ENCODE measurements around the gene WWOX.
"Not testable (repeated sequence)": the region's sequence is repeated elsewhere in the genome, so short reads cannot be mapped to it uniquely, and the experiment has no call there.

The WWOX gene

DNA sequence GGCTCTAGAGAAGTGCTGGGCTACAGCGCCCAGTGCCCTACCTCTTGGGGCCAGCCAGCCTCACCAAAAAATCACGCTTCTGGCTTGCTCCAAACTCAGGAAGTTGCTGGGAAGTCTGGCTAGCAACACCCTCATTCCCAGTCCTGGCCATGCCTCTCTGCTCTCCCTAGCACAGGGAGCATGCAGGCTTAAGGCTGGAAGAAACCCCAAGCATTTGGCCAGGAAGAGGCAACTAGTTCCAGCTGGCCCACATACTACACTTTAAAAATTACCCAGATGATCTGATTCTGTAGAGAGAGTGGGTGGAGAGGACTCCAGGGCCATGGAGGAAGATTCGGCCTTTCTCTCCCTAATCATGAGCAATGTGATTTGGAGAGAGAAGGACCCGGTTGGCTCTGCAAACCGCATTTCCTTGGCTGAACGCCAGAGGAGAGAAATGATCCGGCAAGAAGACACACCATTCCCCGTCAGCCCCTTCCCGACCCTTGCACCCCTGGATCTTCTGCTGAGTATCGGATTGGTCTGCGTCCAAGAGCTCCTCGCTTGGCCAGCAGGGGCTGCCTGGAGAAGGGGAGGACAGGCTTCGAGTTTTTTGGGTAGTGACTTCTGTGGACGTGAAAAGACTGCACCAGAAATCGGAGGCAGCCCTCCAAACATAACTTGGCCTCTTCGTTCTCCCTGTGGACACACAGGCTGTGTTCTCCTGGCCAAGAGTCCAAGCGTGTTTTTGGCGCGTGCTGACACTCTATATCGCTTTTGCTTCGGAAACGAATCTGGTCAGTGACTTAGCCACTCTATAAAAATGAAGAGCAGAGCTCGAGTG, 406.3 kb downstream of the WWOX start:
- H3K4me3 ChIP-seq (replicated peaks in 1 of 2; ENCODE audit: low read depth in 2 of 2, low read length in 2 of 2), result no peak overlapping the region
- TF ChIP-seq, protein P1, sequence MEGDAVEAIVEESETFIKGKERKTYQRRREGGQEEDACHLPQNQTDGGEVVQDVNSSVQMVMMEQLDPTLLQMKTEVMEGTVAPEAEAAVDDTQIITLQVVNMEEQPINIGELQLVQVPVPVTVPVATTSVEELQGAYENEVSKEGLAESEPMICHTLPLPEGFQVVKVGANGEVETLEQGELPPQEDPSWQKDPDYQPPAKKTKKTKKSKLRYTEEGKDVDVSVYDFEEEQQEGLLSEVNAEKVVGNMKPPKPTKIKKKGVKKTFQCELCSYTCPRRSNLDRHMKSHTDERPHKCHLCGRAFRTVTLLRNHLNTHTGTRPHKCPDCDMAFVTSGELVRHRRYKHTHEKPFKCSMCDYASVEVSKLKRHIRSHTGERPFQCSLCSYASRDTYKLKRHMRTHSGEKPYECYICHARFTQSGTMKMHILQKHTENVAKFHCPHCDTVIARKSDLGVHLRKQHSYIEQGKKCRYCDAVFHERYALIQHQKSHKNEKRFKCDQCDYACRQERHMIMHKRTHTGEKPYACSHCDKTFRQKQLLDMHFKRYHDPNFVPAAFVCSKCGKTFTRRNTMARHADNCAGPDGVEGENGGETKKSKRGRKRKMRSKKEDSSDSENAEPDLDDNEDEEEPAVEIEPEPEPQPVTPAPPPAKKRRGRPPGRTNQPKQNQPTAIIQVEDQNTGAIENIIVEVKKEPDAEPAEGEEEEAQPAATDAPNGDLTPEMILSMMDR (IDR thresholded peaks at IDR 0.05; ENCODE audit: low read depth, low read length), result no peak
- peak; percentile 1 to 75 for DNase-seq (ENCODE audit: low read depth in 2 of 2)

GRCh38 chr16:78506367-78507193, 407.1 kb downstream of the WWOX start:
- no peak for DNase-seq (ENCODE audit: low read depth in 2 of 2)
- H3K4me3 ChIP-seq (replicated peaks in 1 of 2; ENCODE audit: low read depth in 2 of 2, low read length in 2 of 2), result no peak overlapping the region
- TF ChIP-seq, protein P1 (IDR thresholded peaks at IDR 0.05; ENCODE audit: low read depth, low read length), result no peak

DNA sequence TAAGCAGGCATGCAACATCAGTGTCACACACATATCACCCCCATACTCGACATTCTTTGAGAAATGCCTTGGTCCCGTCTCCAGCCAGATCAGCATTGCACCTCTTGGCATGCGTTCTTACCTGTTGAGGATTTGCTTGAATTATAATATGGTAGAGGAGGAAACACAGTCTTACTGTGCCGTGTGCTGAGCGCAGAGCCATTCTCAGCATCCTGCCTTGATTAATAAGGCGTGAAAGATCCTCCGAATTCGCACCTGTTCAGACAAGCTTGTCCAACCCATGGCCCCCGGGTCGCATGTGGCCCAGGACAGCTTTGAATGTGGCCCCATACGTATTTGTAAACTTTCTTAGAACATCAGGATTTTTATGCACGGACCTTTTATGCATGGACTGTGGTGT, 408.1 kb downstream of the WWOX start:
- H3K4me3 ChIP-seq (replicated peaks in 1 of 2; ENCODE audit: low read depth in 2 of 2, low read length in 2 of 2), result no peak overlapping the region
- TF ChIP-seq, protein P1 (IDR thresholded peaks at IDR 0.05; ENCODE audit: low read depth, low read length), result no peak
- no peak for DNase-seq (ENCODE audit: low read depth in 2 of 2)

- no peak for DNase-seq (ENCODE audit: low read depth in 2 of 2)
- H3K4me3 ChIP-seq (replicated peaks in 1 of 2; ENCODE audit: low read depth in 2 of 2, low read length in 2 of 2), result no peak overlapping the region
- TF ChIP-seq, protein P1 (IDR thresholded peaks at IDR 0.05; ENCODE audit: low read depth, low read length), result no peak
Measured at GRCh38 chr16:78509965-78510364, 410.5 kb downstream of the WWOX start.

DNA sequence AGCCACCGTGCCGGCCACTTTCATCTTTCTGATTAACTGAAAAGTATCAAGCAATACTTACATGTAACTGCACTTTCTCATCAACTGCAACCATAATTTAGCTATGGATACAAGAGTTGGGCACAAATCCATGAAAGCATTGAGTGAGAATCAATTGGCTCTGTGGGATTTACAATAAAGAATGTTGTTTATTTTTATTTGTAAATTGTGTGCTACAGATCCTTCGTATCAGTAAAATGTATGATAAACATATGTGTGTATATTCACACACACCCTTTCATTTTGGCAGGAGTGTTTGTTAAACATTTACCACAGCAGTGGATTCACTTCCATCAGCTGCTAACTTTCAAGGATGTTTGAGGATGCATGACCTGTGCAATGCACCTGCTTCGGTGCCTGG, 411.0 kb downstream of the WWOX start:
- TF ChIP-seq, protein P1 (IDR thresholded peaks at IDR 0.05; ENCODE audit: low read depth, low read length), result no peak
- no peak overlapping the region for H3K4me3 ChIP-seq (replicated peaks in 1 of 2; ENCODE audit: low read depth in 2 of 2, low read length in 2 of 2)
- no peak for DNase-seq (ENCODE audit: low read depth in 2 of 2)

- TF ChIP-seq, protein P1 (IDR thresholded peaks at IDR 0.05; ENCODE audit: low read depth, low read length), result no peak
- no peak for DNase-seq (ENCODE audit: low read depth in 2 of 2)
- no peak overlapping the region for H3K4me3 ChIP-seq (replicated peaks in 1 of 2; ENCODE audit: low read depth in 2 of 2, low read length in 2 of 2)
Measured at GRCh38 chr16:78513838-78514237, 414.4 kb downstream of the WWOX start.

GRCh38 chr16:78514888-78515287, 415.4 kb downstream of the WWOX start:
- H3K4me3 ChIP-seq (replicated peaks in 1 of 2; ENCODE audit: low read depth in 2 of 2, low read length in 2 of 2); DNase-seq (ENCODE audit: low read depth in 2 of 2): not testable (repeated sequence)
